Transverse colon (tissue), 4 donors: ENCODE data around the gene TRIM22. TPM values are rescaled to one million over a fixed set of nuclear protein-coding genes. Genes with fewer than 3 reads are reported as not detected.

Source experiments
- DNase-seq: peaks from one replicate; pipeline ENCODE4 v3.0.0-alpha.2; 2019
- H3K27ac ChIP-seq, 4 donors: fragments of 200-600 bp; sonication (generic); 2 replicates each; pipeline ENCODE4 v1.5.1; 2016 to 2018; ENCODE audit warnings: inconsistent platforms in 4 of 4
- H3K27me3 ChIP-seq: fragments of 200-600 bp; sonication (generic); 2 replicates; pipeline ENCODE4 v1.5.1; 2017; ENCODE audit warnings: inconsistent platforms
- H3K36me3 ChIP-seq, 4 donors: fragments of 200-600 bp; sonication (generic); 2 replicates each; pipeline ENCODE4 v1.5.1; 2017 to 2019; ENCODE audit warnings: inconsistent platforms in 4 of 4
- H3K4me1 ChIP-seq, 4 donors: fragments of 200-600 bp; sonication (generic); 2 replicates each; pipeline ENCODE4 v1.5.1; 2017 to 2020; ENCODE audit warnings: inconsistent platforms in 4 of 4
- H3K4me3 ChIP-seq, 4 donors: fragments of 200-600 bp; sonication (generic); 1 replicate in 1 of 4; 2 replicates in 3 of 4; pipeline versions ENCODE4 v1.5.1 to v1.6.1; 2017 to 2019; ENCODE audit warnings: inconsistent platforms in 4 of 4
- H3K9me3 ChIP-seq, 2 donors: fragments of 200-600 bp; sonication (generic); 2 replicates each; pipeline ENCODE4 v1.5.1; 2017 to 2019; ENCODE audit warnings: inconsistent platforms in 2 of 2
- EP300 ChIP-seq: sonication (generic); formaldehyde crosslinking; IDR thresholded peaks from one replicate; pipeline ENCODE4 v1.6.1; 2017; ENCODE audit warnings: antibody characterized with exemption, low read depth
- POLR2A ChIP-seq: fragments of 450-650 bp; IDR thresholded peaks from one replicate; pipeline ENCODE4 v1.6.1; 2016; ENCODE audit warnings: antibody characterized with exemption, mild to moderate bottlenecking, moderate library complexity
- POLR2AphosphoS5 ChIP-seq, 3 donors: sonication (generic); formaldehyde crosslinking; IDR thresholded peaks; one replicate each; pipeline ENCODE4 v1.6.1; 2016; ENCODE audit warnings: antibody characterized with exemption in 3 of 3
- WGBS, 2 donors: methylation state at CpG; one replicate each; pipeline ENCODE4 v1.1.5; 2018; ENCODE audit warnings: low coverage in 1 of 2; 5-methylcytosine and 5-hydroxymethylcytosine counted together
- in situ Hi-C, 4 donors: fragments of 200-750 bp; cut with MboI; loops; one replicate each; pipeline versions ENCODE4 v1.15.0 to v1.15.1; 2017; ENCODE audit warnings: low sequenced_read_pairs in 3 of 4, low pct_ligation_motif_present in 1 of 4, low pct_unique_long_range_greater_than_20kb in 1 of 4
- intact Hi-C: fragments of 100-400 bp; cut with DNase I; formaldehyde crosslinking; loops from one replicate; pipeline ENCODE4 v1.15.1; 2023; ENCODE audit warnings: low total_unique reads
- total RNA-seq, 4 donors: library from RNA; depleted of rRNA; stranded (reverse); fragments of >200 nt; gene quantifications; one replicate each; pipeline ENCODE4 v1.1.0, GENCODE V29; 2016
- TF ChIP-seq, protein P1 (sequence below), 5 experiments: fragments of 200-600 bp in 3 of 5; fragments of 450-650 bp in 2 of 5; sonication (generic) in 3 of 5; IDR thresholded peaks; 1 replicate in 2 of 5; 2 replicates in 3 of 5; pipeline ENCODE4 v1.5.1; 2016 to 2017; ENCODE audit warnings: antibody characterized with exemption in 5 of 5, inconsistent platforms in 3 of 5, mild to moderate bottlenecking in 2 of 5, moderate library complexity in 1 of 5

The TRIM22 gene
- total RNA-seq, 4 donors from 2014 or later = 3.2 to 35.2 (median 21.4) TPM

DNA sequence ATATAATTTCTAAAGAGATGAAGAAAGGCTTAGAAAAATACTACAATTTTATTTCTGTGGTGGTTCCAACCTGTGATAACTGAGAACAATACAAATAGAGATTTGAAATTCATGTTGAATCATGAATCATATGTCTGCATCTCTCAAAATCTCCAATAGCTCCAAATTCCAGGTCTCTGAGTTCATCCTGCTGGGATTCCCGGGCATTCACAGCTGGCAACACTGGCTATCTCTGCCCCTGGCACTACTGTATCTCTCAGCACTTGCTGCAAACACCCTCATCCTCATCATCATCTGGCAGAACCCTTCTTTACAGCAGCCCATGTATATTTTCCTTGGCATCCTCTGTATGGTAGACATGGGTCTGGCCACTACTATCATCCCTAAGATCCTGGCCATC, 46.8 kb downstream of the TRIM22 start, which contains the start of gene OR56B1:
TSS of gene OR56B1 (plus strand) at position 53 of the 400 bp plus-strand sequence. CDS start at position 122, 69 bp downstream.
- no peaks in the 10 kb centered on the region for H3K9me3 ChIP-seq
- H3K4me1 ChIP-seq = no peaks in the 10 kb centered on the region
- H3K27me3 ChIP-seq = no peaks in the 10 kb centered on the region
- TF ChIP-seq POLR2AphosphoS5 (IDR thresholded peaks at IDR 0.05) (no peak), POLR2A (no peak), EP300 (no peak)
- TF ChIP-seq, protein P1, sequence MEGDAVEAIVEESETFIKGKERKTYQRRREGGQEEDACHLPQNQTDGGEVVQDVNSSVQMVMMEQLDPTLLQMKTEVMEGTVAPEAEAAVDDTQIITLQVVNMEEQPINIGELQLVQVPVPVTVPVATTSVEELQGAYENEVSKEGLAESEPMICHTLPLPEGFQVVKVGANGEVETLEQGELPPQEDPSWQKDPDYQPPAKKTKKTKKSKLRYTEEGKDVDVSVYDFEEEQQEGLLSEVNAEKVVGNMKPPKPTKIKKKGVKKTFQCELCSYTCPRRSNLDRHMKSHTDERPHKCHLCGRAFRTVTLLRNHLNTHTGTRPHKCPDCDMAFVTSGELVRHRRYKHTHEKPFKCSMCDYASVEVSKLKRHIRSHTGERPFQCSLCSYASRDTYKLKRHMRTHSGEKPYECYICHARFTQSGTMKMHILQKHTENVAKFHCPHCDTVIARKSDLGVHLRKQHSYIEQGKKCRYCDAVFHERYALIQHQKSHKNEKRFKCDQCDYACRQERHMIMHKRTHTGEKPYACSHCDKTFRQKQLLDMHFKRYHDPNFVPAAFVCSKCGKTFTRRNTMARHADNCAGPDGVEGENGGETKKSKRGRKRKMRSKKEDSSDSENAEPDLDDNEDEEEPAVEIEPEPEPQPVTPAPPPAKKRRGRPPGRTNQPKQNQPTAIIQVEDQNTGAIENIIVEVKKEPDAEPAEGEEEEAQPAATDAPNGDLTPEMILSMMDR (IDR thresholded peaks at IDR 0.05) = no peak
- WGBS, 2 donors = 67% methylated on average over 1 of the region's 1 CpG
- DNase-seq = no peak
- no peak within 1 kb of the TSS for H3K27ac ChIP-seq
- in situ Hi-C loops (no loop called here), intact Hi-C loops (no loop called here)
- no peak within 1 kb of the TSS for H3K4me3 ChIP-seq
- no peaks in the 10 kb centered on the region for H3K36me3 ChIP-seq

DNA sequence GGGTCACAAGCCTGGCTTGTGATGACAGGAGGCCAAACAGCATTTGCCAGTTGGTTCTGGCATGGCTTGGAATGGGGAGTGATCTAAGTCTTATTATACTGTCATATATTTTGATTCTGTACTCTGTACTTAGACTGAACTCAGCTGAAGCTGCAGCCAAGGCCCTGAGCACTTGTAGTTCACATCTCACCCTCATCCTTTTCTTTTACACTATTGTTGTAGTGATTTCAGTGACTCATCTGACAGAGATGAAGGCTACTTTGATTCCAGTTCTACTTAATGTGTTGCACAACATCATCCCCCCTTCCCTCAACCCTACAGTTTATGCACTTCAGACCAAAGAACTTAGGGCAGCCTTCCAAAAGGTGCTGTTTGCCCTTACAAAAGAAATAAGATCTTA, 47.5 kb downstream of the TRIM22 start:
- in situ Hi-C loops (no loop called here), intact Hi-C loops (no loop called here)
- Histone ChIP-seq H3K9me3 (no peaks in the 10 kb centered on the region), H3K27me3 (no peaks in the 10 kb centered on the region), H3K27ac (no peak overlapping the region), H3K4me1 (no peaks in the 10 kb centered on the region), H3K4me3 (no peak overlapping the region), H3K36me3 (no peaks in the 10 kb centered on the region)
- TF ChIP-seq, protein P1 (IDR thresholded peaks at IDR 0.05) = no peak
- TF ChIP-seq POLR2AphosphoS5 (IDR thresholded peaks at IDR 0.05) (no peak), EP300 (no peak), POLR2A (no peak)
- no peak for DNase-seq

DNA sequence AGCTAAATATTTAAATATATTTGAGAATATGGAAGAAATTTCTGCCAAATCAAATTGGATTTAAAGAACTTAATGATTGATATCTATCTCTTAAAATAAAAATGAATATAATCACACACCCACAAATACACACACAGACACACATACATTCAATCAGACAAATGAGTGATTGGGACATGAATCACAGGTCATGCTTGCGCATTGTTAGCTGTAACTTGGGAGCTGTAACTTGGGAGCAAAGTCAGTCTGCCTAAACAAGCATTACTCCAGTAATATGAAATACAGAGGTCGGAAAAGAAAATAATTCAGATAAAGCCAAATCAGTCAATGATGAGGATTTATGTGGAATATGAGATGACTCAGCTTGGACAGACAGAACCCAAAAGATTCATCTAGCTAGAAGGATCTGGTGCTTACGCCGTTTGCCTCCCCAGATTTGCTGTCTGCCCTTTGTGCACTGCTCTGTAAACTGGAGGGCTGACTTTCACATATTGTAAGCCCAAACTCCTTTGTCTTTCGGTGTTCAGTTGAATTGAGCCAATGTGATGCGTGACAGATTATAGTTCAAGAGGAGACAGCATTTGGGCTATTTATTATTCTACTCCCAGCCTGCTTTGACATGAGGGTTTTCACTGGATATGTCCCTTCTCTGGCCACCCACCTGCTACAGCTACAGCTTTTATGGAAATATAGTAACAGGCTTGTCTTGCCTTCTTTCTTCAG, 48.2 kb downstream of the TRIM22 start:
- no peaks in the 10 kb centered on the region for H3K4me1 ChIP-seq
- H3K4me3 ChIP-seq = no peak overlapping the region
- no peaks in the 10 kb centered on the region for H3K36me3 ChIP-seq
- WGBS, 2 donors = 66 to 88% methylated on average over 4 to 6 of the region's 6 CpGs
- H3K27ac ChIP-seq = no peak overlapping the region
- intact Hi-C loops = no loop called here
- TF ChIP-seq POLR2AphosphoS5 (IDR thresholded peaks at IDR 0.05) = no peak
- TF ChIP-seq, protein P1 (IDR thresholded peaks at IDR 0.05) = no peak
- no peak for TF ChIP-seq POLR2A
- TF ChIP-seq EP300 = no peak
- no peaks in the 10 kb centered on the region for H3K27me3 ChIP-seq
- in situ Hi-C loops = no loop called here
- H3K9me3 ChIP-seq = no peaks in the 10 kb centered on the region
- no peak for DNase-seq

DNA sequence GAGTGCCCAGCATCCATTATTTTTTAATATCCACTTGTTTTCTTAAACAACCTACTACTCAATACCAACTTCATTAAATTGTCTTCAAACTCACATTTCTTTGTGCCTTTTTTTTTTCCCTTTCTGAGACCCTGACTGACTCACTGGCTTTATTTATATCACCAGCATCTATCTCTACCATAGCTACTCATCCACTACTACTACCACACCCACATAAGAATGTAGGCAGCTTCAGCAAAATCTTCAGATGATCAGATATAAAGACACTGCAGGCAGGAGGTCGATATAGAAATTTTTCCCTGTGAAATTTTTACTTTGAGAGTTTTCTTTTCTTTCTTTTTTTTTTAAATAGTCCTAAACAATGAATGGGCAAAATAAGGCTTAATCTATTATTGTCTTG, 48.8 kb downstream of the TRIM22 start:
- 30 to 31% methylated on average over 1 of the region's 1 CpG for WGBS, 2 donors

More for the DNA sequence above, 48.8 kb downstream of the TRIM22 start:
- no peak for DNase-seq
- Histone ChIP-seq H3K27ac (no peak overlapping the region), H3K27me3 (no peaks in the 10 kb centered on the region), H3K4me3 (no peak overlapping the region), H3K9me3 (no peaks in the 10 kb centered on the region), H3K36me3 (no peaks in the 10 kb centered on the region), H3K4me1 (no peaks in the 10 kb centered on the region)
- TF ChIP-seq, protein P1 (IDR thresholded peaks at IDR 0.05) = no peak
- TF ChIP-seq POLR2AphosphoS5 (IDR thresholded peaks at IDR 0.05) (no peak), EP300 (no peak), POLR2A (no peak)
- intact Hi-C loops = no loop called here
- in situ Hi-C loops = no loop called here
